ENCODE data around the gene ELP6. TPM values are rescaled to one million over a fixed set of nuclear protein-coding genes. Genes with fewer than 3 reads are reported as not detected.

The ELP6 gene, protein sequence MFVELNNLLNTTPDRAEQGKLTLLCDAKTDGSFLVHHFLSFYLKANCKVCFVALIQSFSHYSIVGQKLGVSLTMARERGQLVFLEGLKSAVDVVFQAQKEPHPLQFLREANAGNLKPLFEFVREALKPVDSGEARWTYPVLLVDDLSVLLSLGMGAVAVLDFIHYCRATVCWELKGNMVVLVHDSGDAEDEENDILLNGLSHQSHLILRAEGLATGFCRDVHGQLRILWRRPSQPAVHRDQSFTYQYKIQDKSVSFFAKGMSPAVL
- 26.4 TPM for total RNA-seq

DNA sequence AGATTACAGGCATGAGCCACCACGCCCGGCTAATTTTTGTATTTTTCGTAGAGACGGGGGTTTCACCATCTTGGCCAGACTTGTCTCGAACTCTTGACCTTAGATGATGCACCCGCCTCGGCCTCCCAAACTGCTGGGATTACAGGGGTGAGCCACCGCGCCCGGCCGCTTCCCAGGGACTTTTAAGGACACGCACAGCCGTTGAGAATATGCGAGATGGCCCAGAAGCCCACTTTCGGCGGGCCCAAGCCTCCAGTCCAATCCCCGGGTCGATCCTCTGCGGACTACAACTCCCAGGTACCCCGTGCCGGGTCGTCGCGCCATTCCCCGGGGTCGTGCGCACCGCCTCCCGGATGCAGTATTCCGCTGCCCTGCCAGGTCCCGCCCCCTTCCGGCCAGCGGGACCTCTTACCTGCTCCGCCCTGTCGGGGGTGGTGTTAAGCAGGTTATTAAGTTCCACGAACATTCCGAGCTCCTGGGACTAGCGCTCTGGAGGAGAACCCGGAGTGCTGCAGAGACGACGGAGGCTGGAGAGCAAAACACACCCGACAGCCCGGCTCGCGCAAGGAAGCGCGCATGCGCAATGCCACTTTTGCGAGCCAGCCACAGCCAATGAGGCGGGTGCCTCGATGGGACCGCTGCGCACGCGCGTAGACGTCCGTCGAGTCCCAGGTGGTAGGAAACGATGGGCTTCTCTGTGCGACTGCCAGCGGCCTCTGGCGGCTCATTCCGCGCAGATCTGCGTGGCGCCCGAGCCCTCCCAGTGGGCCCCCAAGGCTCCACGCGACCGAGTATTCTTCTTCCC lies at the start of gene ELP6:
ELP6 (minus strand) TSS at position 588 of the 805 bp plus-strand sequence; CDS start at position 466, 122 bp downstream.

DNA sequence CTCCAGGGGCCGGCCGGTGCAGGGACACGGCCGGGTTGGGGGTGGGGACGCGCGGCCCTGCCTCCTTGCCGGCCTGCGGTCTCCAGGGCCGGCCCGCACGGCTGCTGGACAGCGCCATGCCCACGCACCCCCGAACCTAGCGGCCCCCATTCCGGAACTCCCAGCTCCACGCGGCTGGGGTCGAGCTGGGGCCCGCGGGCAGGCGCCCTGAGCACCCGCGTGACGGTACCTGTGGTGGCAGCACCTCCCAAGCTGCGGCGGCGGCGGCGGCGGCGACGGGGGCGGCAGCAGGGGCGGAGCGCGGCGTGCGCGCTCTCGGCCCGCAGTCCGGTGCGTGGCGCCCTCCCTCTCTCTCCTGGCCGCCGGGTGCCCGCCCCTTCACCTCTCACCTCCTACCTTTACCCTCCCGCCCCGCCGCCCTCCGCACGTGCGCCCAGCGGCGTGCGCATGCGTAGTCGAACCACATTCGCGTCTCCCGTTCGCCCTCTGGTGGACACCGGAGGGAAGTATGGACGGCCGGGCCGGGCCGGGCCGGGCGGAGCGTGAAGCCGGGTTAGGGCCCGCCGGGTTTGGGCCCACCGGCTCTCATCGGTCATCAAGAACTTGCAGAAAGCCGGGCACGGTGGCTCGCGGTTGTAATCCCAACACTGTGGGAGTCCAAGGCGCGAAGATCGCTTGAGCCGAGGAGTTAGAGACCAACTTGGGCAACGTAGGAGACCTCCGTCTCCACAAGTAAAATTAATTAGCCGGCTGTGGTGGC lies 37.8 kb downstream of the ELP6 start, which contains the start of gene SCAP:
SCAP (minus strand) TSS at position 372 of the 760 bp plus-strand sequence. CDS start 32,948 bp downstream, outside the sequence.

Other genes starting within 250 kb of the ELP6 start
- 11.5 TPM for gene KIF9, start 230.9 kb downstream of the ELP6 start, total RNA-seq
- gene KLHL18, start 230.8 kb downstream of the ELP6 start, total RNA-seq, result 44.2 TPM
- 25.0 TPM for gene PTPN23, start 132.7 kb downstream of the ELP6 start, total RNA-seq
- gene SCAP, start 37.8 kb downstream of the ELP6 start, total RNA-seq, result 77.0 TPM
- 81.9 TPM for gene CSPG5, start 65.2 kb upstream of the ELP6 start, total RNA-seq

All from camera-type eye (tissue), 1 donor.